GM20000 (cell line): ENCODE data around the gene TRMT1.

Source experiments
- DNase-seq: peaks from one replicate; pipeline ENCODE4 v3.0.0; 2012; ENCODE audit warnings: low spot score
- TF ChIP-seq, protein P1 (sequence below): IDR thresholded peaks from 2 replicates; pipeline ENCODE4 v1.5.1; 2012; ENCODE audit warnings: mild to moderate bottlenecking, control low read depth; ENCODE audit errors: extremely low read depth, missing control alignments

TRMT1 gene

DNA sequence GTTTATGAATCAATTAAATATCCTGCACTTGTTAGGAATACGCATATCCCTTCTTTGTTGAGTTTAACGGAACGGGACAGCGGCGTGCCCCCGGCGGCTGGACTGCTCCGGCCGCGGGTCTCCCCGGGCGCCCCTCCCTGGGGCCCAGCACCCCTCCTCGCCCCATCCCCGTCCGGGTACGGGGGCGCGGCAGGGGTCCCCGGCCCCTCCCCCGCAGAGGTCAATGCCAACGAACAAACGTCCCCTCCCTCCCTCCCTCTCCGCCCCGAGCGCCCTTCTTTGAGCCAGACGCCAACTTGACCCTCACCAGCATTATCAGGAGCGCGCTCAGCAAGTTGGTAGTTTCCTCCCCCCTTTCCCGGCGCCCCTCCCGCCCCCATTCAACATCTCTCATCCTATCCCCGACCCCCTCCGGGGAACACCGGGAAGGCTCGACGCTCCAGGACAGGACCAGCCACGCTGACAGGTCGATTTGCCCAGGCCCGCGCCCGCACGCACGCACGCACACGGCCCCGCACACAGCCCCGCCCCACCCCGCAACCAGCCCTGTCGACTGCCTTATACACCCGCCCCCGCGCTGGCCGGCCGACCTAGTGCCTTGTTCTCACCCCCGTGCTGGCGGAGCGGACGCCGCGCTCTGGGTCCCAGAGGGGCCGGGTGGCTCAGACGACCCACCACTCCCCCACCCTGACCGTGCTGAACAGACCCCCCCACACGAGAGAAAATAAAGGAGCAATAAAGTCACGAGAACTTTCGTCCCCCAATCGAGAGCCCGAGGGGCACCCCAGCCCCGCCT, 18.9 kb downstream of the TRMT1 start:
- TF ChIP-seq, protein P1, sequence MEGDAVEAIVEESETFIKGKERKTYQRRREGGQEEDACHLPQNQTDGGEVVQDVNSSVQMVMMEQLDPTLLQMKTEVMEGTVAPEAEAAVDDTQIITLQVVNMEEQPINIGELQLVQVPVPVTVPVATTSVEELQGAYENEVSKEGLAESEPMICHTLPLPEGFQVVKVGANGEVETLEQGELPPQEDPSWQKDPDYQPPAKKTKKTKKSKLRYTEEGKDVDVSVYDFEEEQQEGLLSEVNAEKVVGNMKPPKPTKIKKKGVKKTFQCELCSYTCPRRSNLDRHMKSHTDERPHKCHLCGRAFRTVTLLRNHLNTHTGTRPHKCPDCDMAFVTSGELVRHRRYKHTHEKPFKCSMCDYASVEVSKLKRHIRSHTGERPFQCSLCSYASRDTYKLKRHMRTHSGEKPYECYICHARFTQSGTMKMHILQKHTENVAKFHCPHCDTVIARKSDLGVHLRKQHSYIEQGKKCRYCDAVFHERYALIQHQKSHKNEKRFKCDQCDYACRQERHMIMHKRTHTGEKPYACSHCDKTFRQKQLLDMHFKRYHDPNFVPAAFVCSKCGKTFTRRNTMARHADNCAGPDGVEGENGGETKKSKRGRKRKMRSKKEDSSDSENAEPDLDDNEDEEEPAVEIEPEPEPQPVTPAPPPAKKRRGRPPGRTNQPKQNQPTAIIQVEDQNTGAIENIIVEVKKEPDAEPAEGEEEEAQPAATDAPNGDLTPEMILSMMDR, result no peak
- DNase-seq, result no peak

DNA sequence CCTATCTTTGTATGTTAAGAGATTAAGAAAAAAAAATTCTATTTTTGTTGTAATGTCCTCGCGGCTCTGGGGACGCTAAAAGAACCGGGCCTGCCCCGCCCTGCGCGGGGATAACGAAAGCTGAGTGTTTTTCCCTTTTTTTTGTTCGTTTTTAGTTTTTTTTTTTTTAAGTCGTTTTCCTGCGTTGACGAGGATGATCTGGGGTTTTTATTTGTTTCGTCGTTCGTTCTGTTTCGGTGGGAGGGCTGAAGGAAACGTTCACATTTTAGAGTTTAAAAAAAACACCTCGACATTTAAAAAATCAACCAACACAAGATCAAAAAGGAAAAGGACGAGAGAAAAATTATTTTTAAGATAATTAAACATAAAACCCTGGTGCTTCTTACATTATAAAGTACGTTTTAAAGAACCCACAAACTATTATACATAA, 19.5 kb downstream of the TRMT1 start:
- DNase-seq, result no peak
- TF ChIP-seq, protein P1, result no peak

DNA sequence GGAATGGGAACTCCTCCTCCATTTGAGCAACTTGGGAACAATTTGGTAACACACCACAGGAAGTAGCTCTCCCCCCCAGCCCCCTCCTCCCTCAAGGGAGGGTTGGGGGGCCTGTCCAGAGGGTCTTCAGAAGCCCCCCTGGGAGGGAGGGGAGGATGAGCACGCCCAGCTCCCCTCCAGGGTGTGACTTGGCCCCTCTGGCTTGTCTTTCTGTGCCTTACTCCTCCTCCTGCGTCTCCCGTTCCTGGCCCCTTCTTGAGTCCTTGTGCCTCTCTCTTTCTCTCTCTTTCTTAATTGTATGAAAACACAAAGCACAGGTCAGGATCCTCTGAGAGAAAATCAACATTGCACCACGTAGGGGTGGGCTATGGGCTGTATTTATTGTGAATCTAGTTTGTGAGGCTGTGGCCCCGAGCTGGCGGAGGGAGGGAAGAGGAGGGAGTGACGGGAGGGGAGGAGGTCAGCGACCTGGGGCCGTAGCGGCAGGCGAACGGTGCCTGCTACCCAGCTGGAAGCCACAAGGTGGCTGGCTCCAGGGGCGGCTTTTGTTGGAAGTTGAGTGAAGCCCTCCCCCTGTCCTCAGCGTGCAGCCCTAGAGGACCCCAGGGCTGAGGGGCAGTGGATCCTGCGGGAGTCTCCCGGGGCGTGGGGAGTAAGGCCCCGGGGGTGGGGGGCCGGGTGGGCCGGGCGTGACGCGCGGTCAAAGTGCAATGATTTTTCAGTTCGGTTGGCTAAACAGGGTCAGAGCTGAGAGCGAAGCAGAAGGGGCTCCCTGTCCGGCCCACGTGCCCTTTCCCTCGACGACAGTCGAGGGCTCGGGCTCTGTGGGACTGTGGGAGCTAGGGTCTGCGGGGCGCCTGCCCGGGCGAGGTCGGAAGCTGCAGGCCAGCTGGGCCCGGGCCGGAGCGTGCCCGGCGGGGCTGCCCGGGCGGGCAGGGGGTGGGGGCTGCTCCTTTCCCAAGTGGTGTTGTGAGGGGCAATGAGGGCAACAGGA, 20.3 kb downstream of the TRMT1 start:
- no peak for DNase-seq
- TF ChIP-seq, protein P1, result no peak

DNA sequence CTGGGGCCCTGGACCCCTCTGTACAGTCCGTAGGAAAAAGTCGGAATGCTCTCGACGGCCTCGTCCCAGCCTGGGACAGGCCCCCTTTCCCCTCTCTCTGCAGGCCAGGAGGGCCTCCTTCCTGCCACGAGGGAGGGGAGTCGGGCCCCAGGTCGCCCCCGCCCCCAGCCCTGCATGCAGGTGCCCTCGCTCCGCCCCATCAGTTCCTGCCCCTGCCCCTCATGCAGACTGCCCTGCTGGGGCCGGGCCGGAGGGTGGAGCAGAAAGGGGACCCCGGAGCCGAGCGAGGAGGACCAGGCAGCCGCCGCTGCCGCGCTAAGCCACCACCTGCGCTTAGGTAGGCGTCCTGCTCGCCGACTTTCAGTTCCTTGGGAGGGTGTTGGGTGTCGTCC, 21.2 kb downstream of the TRMT1 start:
- TF ChIP-seq, protein P1, result no peak
- DNase-seq, result peak; percentile 69

DNA sequence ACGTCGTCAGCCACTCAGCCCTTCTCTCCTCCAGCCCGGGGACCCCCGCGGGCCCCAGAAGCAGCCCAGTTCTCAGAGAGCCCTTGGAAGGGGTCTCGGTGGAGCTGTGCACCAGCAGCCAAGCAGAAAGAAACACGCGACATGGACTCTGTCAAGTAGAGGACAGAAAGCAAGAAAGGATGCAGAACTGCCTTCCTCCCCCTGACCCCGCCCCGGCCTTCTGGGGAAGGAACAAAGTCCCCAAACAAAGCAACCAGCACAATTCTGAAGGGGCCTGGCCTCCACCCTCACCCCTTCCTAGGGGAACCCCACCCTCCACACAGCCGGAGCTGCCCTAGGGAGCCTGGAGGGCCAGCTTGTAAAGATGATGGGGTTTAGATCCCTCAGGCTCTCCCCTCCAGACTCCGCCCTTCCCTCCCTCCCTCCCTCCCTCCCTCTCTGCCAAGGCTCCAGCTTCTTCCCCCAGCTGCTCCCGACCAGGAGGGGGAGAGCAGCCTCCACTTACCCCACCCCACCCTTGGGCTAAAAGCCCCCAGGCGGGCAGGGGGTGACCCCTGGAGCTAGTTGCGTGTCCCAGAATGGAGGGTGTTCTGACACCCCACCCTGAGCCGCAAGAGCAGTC, 21.7 kb downstream of the TRMT1 start:
- TF ChIP-seq, protein P1, result no peak
- peak; percentile 76 for DNase-seq

DNA sequence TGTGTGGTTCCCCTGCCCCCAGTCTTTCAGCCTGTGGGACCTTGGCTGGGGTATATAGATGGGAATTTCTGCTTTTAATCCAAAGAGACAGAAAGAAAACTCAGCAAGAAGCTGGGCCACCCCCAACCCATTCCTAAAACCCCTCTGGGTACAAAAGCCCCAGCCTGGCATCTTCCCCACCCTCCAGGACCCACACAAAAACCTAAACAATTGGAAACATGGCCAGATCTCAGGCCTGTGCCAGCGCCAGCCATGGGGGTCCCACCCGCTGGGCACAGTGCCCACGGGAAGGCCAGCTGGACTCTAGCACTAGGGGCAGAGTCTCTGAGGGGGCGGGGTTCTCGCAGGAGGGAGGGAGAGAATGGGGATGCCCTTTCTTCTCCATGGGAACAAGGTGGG, 22.4 kb downstream of the TRMT1 start:
- TF ChIP-seq, protein P1, result no peak
- DNase-seq, result no peak
